GDM1 (cell line): Measurements from ENCODE around the gene DCAF15.
"Not testable (repeated sequence)": the region's sequence is repeated elsewhere in the genome, so short reads cannot be mapped to it uniquely, and the experiment has no call there.

Experiments
- DNase-seq: peaks from one replicate; lab custom pipeline; 2025; lab: John Stamatoyannopoulos, UW

DCAF15 gene

GRCh38 chr19:13959962-13960862 is 7.9 kb downstream of the DCAF15 start:
- DNase-seq, result no peak

GRCh38 chr19:13960863-13961784 is 8.8 kb downstream of the DCAF15 start:
- no peak for DNase-seq

DNA sequence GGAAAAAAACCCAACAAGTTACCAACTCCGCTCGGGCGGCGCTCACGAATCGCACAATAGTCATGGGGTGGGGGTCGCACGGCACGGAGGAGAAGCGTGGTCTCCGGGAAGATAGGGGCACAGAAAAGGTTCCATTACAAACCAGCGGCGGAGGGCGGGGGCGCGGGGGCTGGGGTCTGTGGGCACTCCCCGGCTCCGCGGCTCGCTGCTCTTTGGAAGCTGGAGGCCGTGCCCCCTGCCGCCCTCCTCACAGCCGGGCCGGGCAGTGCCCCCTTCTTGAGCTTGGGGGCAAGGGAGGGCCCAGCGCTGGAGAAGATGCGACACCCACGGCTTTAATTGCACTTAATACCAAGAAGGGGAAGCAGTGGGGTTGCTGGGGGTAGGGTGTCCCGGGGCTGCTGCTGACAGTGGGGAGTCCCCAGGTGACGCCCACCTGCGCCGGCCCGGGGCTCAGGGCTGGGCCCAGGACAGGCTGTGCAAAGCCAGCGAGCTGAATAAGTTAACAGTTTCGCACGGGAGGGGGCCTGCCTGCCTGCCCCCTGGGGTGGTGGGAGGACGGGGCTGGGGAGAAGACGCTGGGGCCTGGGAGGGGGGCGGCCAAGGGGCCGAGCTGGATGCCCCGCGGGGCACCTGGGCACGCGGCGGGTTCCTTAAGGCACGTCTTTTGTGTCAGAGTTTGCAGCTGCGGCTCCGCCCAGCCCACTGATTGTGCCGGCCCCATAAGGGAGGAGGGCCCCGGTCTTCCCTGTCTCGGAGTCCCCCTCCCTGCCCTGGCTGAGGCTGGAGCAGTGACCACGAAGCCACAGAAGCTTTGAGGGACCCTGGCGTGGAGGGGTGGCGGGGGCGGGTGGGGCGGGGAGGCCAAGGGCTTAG is 9.8 kb downstream of the DCAF15 start:
- no peak for DNase-seq

- no peak for DNase-seq
Measured at GRCh38 chr19:13962699-13963602, 10.6 kb downstream of the DCAF15 start.

GRCh38 chr19:13963603-13964105 is 11.3 kb downstream of the DCAF15 start:
- DNase-seq, result no peak

GRCh38 chr19:13964776-13965175 is 12.5 kb downstream of the DCAF15 start:
- no peak for DNase-seq

DNA sequence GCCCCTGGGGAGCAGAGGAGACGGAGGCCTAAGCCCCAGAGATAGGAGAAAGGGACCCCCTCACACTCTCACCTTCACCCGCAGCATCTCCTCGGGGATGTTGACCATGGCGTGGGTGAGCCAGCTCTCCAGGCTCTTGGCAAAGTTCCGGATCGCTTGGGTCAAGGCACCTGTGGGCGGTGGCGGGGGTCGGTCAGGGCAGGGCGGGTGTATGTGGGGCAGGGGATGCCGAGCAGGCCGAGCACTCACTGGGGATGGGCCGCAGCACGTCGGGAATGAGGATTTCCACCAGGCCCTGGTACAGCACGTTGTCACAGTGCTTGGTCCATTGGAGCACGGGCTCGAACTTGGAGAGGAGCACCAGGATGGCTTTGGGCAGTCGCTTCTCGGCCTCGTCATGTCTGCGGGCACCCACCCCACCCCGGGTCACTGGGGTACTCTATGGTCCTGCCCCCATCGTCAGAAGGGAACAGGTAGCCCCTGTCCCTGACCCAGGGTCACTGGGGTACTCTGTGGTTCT is 13.1 kb downstream of the DCAF15 start:
- no peak for DNase-seq

GRCh38 chr19:13965926-13966683 is 13.8 kb downstream of the DCAF15 start:
- DNase-seq, result no peak

GRCh38 chr19:13966684-13967128 is 14.4 kb downstream of the DCAF15 start:
- DNase-seq, result no peak

GRCh38 chr19:13967206-13967605 is 14.9 kb downstream of the DCAF15 start:
- not testable (repeated sequence) for DNase-seq

- DNase-seq, result no peak
Measured at GRCh38 chr19:13968383-13968935, 16.1 kb downstream of the DCAF15 start.

- no peak for DNase-seq
Measured at GRCh38 chr19:13968999-13969398, 16.7 kb downstream of the DCAF15 start.

- DNase-seq, result no peak
Measured at GRCh38 chr19:13969897-13970296, 17.6 kb downstream of the DCAF15 start.

DNA sequence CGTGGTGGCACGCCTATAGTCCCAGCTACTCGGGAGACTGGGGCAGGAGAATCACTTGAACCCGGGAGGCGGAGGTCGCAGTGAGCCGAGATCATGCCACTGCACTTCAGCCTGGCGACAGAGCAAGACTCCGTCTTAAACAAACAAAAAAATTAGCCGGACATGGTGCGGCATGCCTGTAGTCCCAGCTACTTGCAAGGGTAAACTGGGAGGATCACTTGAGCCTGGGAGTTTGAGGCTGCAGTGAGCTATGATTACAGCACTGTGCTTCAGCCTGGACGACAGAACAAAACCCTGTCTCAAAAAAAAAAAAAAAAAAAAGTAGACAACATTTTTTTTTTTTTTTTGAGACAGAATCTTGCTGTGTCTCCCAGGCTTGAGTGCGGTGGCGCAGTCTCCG is 19.6 kb downstream of the DCAF15 start:
- not testable (repeated sequence) for DNase-seq

DNA sequence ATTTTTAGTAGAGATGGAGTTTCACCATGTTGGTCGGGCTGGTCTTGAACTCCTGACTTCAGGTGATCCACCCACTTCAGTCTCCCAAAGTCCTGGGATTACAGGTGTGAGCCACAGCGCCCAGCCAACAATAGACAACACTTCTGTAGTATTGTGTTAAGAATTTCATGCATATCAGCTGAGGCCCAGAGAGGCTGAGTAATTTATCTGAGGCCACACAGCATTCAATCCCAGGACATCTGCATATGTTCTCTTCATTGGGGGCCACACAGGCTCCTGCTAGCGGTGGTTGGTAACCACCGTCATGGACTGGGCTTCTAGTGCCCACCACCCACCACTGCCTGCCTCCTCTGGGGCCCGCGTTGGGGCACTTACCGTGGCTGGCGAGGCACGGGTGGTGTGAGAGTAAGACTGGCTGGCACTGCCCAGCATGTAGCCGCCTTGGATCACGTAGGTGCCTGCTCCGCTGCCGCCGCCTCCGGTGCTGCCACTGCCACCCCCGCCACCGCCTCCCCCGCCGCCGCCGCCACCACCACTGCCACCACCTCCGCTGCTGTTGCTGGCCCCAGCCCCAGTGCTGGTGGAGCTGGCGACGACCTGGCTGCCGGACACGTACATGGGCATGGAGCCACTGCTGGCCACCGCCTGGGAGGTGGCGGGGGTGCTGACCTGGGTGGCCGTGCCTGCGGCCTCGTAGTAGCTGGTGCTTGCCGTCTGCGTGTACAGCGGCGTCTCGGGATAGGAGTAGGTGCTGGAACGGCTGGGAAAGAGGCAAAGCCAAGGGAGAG is 20.3 kb downstream of the DCAF15 start:
- no peak for DNase-seq

DNA sequence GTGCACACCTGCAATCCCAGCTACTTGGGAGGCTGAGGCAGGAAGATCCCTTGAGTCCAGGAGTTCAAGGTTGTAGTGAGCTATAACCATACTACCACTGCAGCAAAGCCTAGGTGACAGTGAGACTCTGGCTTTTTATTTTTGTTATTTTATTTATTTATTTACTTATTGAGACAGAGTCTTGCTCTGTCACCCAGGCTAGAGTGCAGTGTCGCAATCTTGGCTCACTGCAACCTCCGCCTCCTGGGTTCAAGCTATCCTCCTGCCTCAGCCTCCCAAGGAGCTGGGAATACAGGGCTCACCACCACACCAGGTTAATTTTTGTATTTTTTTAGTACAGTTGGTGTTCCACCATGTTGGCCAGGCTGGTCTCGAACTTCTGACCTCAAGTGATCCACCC is 21.2 kb downstream of the DCAF15 start:
- DNase-seq, result not testable (repeated sequence)

- DNase-seq, result no peak
Measured at GRCh38 chr19:13974073-13974472, 21.8 kb downstream of the DCAF15 start.

GRCh38 chr19:13975870-13976269 is 23.6 kb downstream of the DCAF15 start:
- no peak for DNase-seq
